Liver (tissue), 9 donors: Measurements from ENCODE around the gene CITED2. TPM values are rescaled to one million over a fixed set of nuclear protein-coding genes. Genes with fewer than 3 reads are reported as not detected.

Source experiments
- DNase-seq: peaks from one replicate; pipeline ENCODE4 v3.0.0-alpha.2; 2017; ENCODE audit warnings: low spot score
- H3K27ac ChIP-seq, 2 donors: one replicate each; pipeline ENCODE4 v1.7.0; 2013; ENCODE audit warnings: inconsistent platforms in 2 of 2, low read length in 2 of 2, control low read depth in 1 of 2, low read depth in 1 of 2, mild to moderate bottlenecking in 1 of 2
- H3K27me3 ChIP-seq, 4 donors: one replicate each; pipeline versions ENCODE4 v1.6.1 to v1.7.0; 2013; ENCODE audit warnings: low read length in 3 of 4, inconsistent platforms in 1 of 4, mild to moderate bottlenecking in 1 of 4, moderate library complexity in 1 of 4; ENCODE audit not compliant: control insufficient read depth in 4 of 4, insufficient read depth in 4 of 4
- H3K36me3 ChIP-seq, 4 donors: one replicate each; pipeline versions ENCODE4 v1.6.1 to v1.7.0; 2013; ENCODE audit warnings: low read length in 3 of 4, mild to moderate bottlenecking in 3 of 4, low read depth in 1 of 4, moderate library complexity in 1 of 4; ENCODE audit not compliant: control insufficient read depth in 4 of 4, insufficient read depth in 3 of 4
- H3K4me1 ChIP-seq, 4 donors: one replicate each; pipeline versions ENCODE4 v1.6.1 to v1.7.0; 2013; ENCODE audit warnings: low read length in 3 of 4, mild to moderate bottlenecking in 3 of 4, moderate library complexity in 1 of 4; ENCODE audit not compliant: control insufficient read depth in 4 of 4, insufficient read depth in 4 of 4
- H3K4me3 ChIP-seq, 3 donors: one replicate each; pipeline versions ENCODE4 v1.6.1 to v1.7.0; 2013; ENCODE audit warnings: low read length in 3 of 3, control low read depth in 1 of 3, low read depth in 1 of 3, mild to moderate bottlenecking in 1 of 3
- H3K9ac ChIP-seq, 2 donors: one replicate each; pipeline ENCODE4 v1.7.0; 2013; ENCODE audit warnings: low read length in 2 of 2, mild to moderate bottlenecking in 2 of 2, moderate library complexity in 2 of 2, control low read depth in 1 of 2, low read depth in 1 of 2
- H3K9me3 ChIP-seq, 4 donors: one replicate each; pipeline versions ENCODE4 v1.6.1 to v1.7.0; 2013; ENCODE audit warnings: low read length in 3 of 4; ENCODE audit not compliant: control insufficient read depth in 4 of 4
- ATF3 ChIP-seq: IDR thresholded peaks from 2 replicates; pipeline ENCODE4 v1.6.1; 2016; ENCODE audit warnings: antibody characterized with exemption
- CTCF ChIP-seq: fragments of 150-350 bp; IDR thresholded peaks from 2 replicates; pipeline ENCODE4 v1.5.1; 2017; ENCODE audit warnings: improper control_type of control experiment, low read depth, low read length; ENCODE audit not compliant: missing input control
- EGR1 ChIP-seq, 2 donors: IDR thresholded peaks; 2 replicates each; pipeline ENCODE4 v1.6.1; 2016 to 2018; ENCODE audit warnings: antibody characterized with exemption in 2 of 2, low read depth in 2 of 2
- FOXA1 ChIP-seq: IDR thresholded peaks from 2 replicates; pipeline ENCODE4 v1.6.1; 2016; ENCODE audit warnings: antibody characterized with exemption
- GABPA ChIP-seq, 2 donors: IDR thresholded peaks in 1 of 2; conservative IDR thresholded peaks in 1 of 2; 2 replicates each; pipeline ENCODE4 v1.6.1; 2016; ENCODE audit warnings: antibody characterized with exemption in 2 of 2, mild to moderate bottlenecking in 1 of 2, moderate library complexity in 1 of 2
- HNF4A ChIP-seq, 2 donors: conservative IDR thresholded peaks; 2 replicates each; pipeline ENCODE4 v1.6.1; 2016; ENCODE audit warnings: antibody characterized with exemption in 2 of 2, mild to moderate bottlenecking in 2 of 2
- JUND ChIP-seq, 2 donors: IDR thresholded peaks; 2 replicates each; pipeline ENCODE4 v1.6.1; 2016; ENCODE audit warnings: antibody characterized with exemption in 2 of 2
- NR2F2 ChIP-seq: IDR thresholded peaks from 2 replicates; pipeline ENCODE4 v1.6.1; 2016; ENCODE audit warnings: antibody characterized with exemption
- RAD21 ChIP-seq, 2 donors: IDR thresholded peaks; 2 replicates each; pipeline ENCODE4 v1.6.1; 2016; ENCODE audit warnings: antibody characterized with exemption in 2 of 2, mild to moderate bottlenecking in 2 of 2
- REST ChIP-seq: IDR thresholded peaks from 2 replicates; pipeline ENCODE4 v1.6.1; 2016; ENCODE audit warnings: antibody characterized with exemption, mild to moderate bottlenecking
- YY1 ChIP-seq: IDR thresholded peaks from 2 replicates; pipeline ENCODE4 v1.6.1; 2016; ENCODE audit warnings: antibody characterized with exemption, mild to moderate bottlenecking
- ZBTB33 ChIP-seq: IDR thresholded peaks from 2 replicates; pipeline ENCODE4 v1.6.1; 2016; ENCODE audit warnings: antibody characterized with exemption
- WGBS: extraction: QIAGEN DNeasy Blood & Tissue Kit; methylation state at CpG from one replicate; pipeline ENCODE4 v1.1.7; 2013; 5-methylcytosine and 5-hydroxymethylcytosine counted together
- polyA plus RNA-seq, 2 donors: library from polyadenylated mRNA; stranded (reverse) in 1 of 2; unstranded in 1 of 2; fragments of 200-250 nt in 1 of 2; fragments of >200 nt in 1 of 2; fragmentation: Nextera tagmentation in 1 of 2; extraction: Ambion mirVana in 1 of 2; gene quantifications; one replicate each; pipeline versions ENCODE4 v1.2.1 to v1.2.3, GENCODE V29; 2013 to 2015
- total RNA-seq, 2 donors: library from RNA; depleted of rRNA; stranded (reverse); fragments of >200 nt; gene quantifications; one replicate each; pipeline ENCODE4 v1.2.3, GENCODE V29; 2014
- donor health status: healthy.
- donor health status: healthy.
- donor health status: healthy.
- donor health status: healthy.
- donor health status: healthy.

CITED2 gene
- total and polyA plus RNA-seq, 4 donors, result 9.9 to 57.1 (median 22.5) TPM

- no peaks in the 10 kb centered on the region for H3K27me3 ChIP-seq
Observed at GRCh38 chr6:139341060-139341459, 33.4 kb downstream of the CITED2 start.

More at GRCh38 chr6:139341060-139341459, 33.4 kb downstream of the CITED2 start:
- no peak overlapping the region for H3K4me3 ChIP-seq
- 84% methylated on average over 2 of the region's 2 CpGs for WGBS
- H3K9me3 ChIP-seq, result no peaks in the 10 kb centered on the region
- peaks cover 0 to 3% (median 0%) of the 10 kb centered on the region in 4 donors for H3K4me1 ChIP-seq
- H3K27ac ChIP-seq, result no peak overlapping the region
- no peak overlapping the region for H3K9ac ChIP-seq
- no peaks in the 10 kb centered on the region for H3K36me3 ChIP-seq
- no peak for TF ChIP-seq JUND (IDR thresholded peaks at IDR 0.05)
- no peak for TF ChIP-seq FOXA1
- TF ChIP-seq EGR1 (IDR thresholded peaks at IDR 0.05; ENCODE audit: low read depth in 2 of 2), result no peak
- no peak for TF ChIP-seq GABPA (IDR thresholded peaks at IDR 0.05 in 1 of 2, conservative IDR thresholded peaks at IDR 0.05 in 1 of 2)
- TF ChIP-seq RAD21 (IDR thresholded peaks at IDR 0.05), result no peak
- TF ChIP-seq ATF3, result no peak
- TF ChIP-seq REST, result no peak
- TF ChIP-seq ZBTB33, result no peak
- TF ChIP-seq NR2F2, result no peak
- no peak for TF ChIP-seq HNF4A (conservative IDR thresholded peaks at IDR 0.05)
- no peak for TF ChIP-seq YY1
- no peak for TF ChIP-seq CTCF
- DNase-seq, result no peak
